GM12892 (cell line): Measurements from ENCODE around the gene PPP1R12A.
"Not testable (repeated sequence)": the region's sequence is repeated elsewhere in the genome, so short reads cannot be mapped to it uniquely, and the experiment has no call there.

Experiments
- DNase-seq: peaks from one replicate; pipeline ENCODE4 v3.0.0; 2011; ENCODE audit not compliant: insufficient read length
- FAIRE-seq: peaks from 2 replicates; lab custom pipeline; 2011; peaks lifted over from hg19 to GRCh38; lab: Jason Lieb, UNC
- POLR2A ChIP-seq: IDR thresholded peaks from 2 replicates; pipeline ENCODE4 v1.6.1; 2011; ENCODE audit warnings: low read depth, low read length, control low read depth
- POLR2AphosphoS5 ChIP-seq: IDR thresholded peaks from 2 replicates; pipeline ENCODE4 v1.6.1; 2011; ENCODE audit warnings: low read depth, low read length, control low read depth
- TAF1 ChIP-seq: IDR thresholded peaks from 2 replicates; pipeline ENCODE4 v1.6.1; 2011; ENCODE audit warnings: low read depth, mild to moderate bottlenecking, control low read depth, low read length, borderline replicate concordance

Gene PPP1R12A

GRCh38 chr12:79956896-79957295 is 22.0 kb upstream of the PPP1R12A start:
- FAIRE-seq (no peak), DNase-seq (no peak)
- TF ChIP-seq POLR2A (no peak), TAF1 (no peak), POLR2AphosphoS5 (no peak)

GRCh38 chr12:79955561-79955960 is 20.7 kb upstream of the PPP1R12A start:
- FAIRE-seq = no peak
- TF ChIP-seq POLR2A (no peak), POLR2AphosphoS5 (no peak), TAF1 (no peak)

GRCh38 chr12:79954037-79954610 is 19.2 kb upstream of the PPP1R12A start:
- FAIRE-seq = no peak
- no peak for DNase-seq
- no peak for TF ChIP-seq TAF1
- TF ChIP-seq POLR2AphosphoS5 = no peak

More at GRCh38 chr12:79955561-79955960, 20.7 kb upstream of the PPP1R12A start:
- DNase-seq = no peak

- no peak for TF ChIP-seq POLR2A
- TF ChIP-seq TAF1 = no peak
- TF ChIP-seq POLR2AphosphoS5 = no peak
- no peak for FAIRE-seq
- no peak for DNase-seq
Observed at GRCh38 chr12:79949098-79949497, 14.2 kb upstream of the PPP1R12A start.

- DNase-seq = no peak
- no peak for FAIRE-seq
- TF ChIP-seq POLR2AphosphoS5 (no peak), POLR2A (no peak), TAF1 (no peak)
Observed at GRCh38 chr12:79945433-79945832, 10.5 kb upstream of the PPP1R12A start.

- DNase-seq (no peak), FAIRE-seq (no peak)
- TF ChIP-seq TAF1 (no peak), POLR2AphosphoS5 (no peak), POLR2A (no peak)
Observed at GRCh38 chr12:79944565-79944964, 9.7 kb upstream of the PPP1R12A start.

GRCh38 chr12:79942846-79943245 is 7.9 kb upstream of the PPP1R12A start:
- FAIRE-seq, DNase-seq: not testable (repeated sequence)

- FAIRE-seq (no peak), DNase-seq (no peak)
- no peak for TF ChIP-seq TAF1
- TF ChIP-seq POLR2AphosphoS5 = no peak
Observed at GRCh38 chr12:79939728-79940310, 4.9 kb upstream of the PPP1R12A start.

- FAIRE-seq (no peak), DNase-seq (no peak)
- no peak for TF ChIP-seq POLR2AphosphoS5
- TF ChIP-seq POLR2A = no peak
- TF ChIP-seq TAF1 = no peak
Observed at GRCh38 chr12:79938843-79939242, 3.9 kb upstream of the PPP1R12A start.

GRCh38 chr12:79936670-79937069 is 1.8 kb upstream of the PPP1R12A start:
- FAIRE-seq (no peak), DNase-seq (no peak)
- TF ChIP-seq TAF1 (no peak), POLR2AphosphoS5 (no peak), POLR2A (no peak)

- TF ChIP-seq POLR2AphosphoS5 = no peak
- no peak for TF ChIP-seq TAF1
- no peak for TF ChIP-seq POLR2A
- DNase-seq = no peak
- FAIRE-seq = peak; percentile 44
Observed at GRCh38 chr12:79935624-79936345, 888 bp upstream of the PPP1R12A start.

GRCh38 chr12:79934281-79935020 is 446 bp downstream of the PPP1R12A start:
- DNase-seq (no peak), FAIRE-seq (no peak)
- TF ChIP-seq POLR2AphosphoS5 (no peak), TAF1 (peak; percentile 59), POLR2A (no peak)
